SK-N-SH treated with all-trans-retinoic acid at 6 μM for 48 hours (cell line): Measurements from ENCODE around the gene LRRN1.

ENCODE experiments used
- ARNTL ChIP-seq: fragments of 450-650 bp; formaldehyde crosslinking; IDR thresholded peaks from 2 replicates; pipeline ENCODE4 v1.5.0; 2020; ENCODE audit warnings: low read depth, mild to moderate bottlenecking, moderate library complexity, borderline replicate concordance
- CREB5 ChIP-seq: fragments of 250-450 bp; sonication (Bioruptor Pico); IDR thresholded peaks from 2 replicates; pipeline ENCODE4 v1.5.1; 2020; ENCODE audit warnings: low read depth, mild to moderate bottlenecking, moderate library complexity
- CSDC2 ChIP-seq: fragments of 250-450 bp; sonication (Bioruptor Pico); IDR thresholded peaks from 2 replicates; pipeline ENCODE4 v1.5.0; 2020; ENCODE audit warnings: mild to moderate bottlenecking, moderate library complexity
- ESRRG ChIP-seq: fragments of 250-450 bp; sonication (Bioruptor Pico); IDR thresholded peaks from 2 replicates; pipeline ENCODE4 v1.6.1; 2021; ENCODE audit warnings: mild to moderate bottlenecking
- GLIS3 ChIP-seq: fragments of 250-450 bp; sonication (Bioruptor Pico); IDR thresholded peaks from 2 replicates; pipeline ENCODE4 v1.5.0; 2020; ENCODE audit warnings: mild to moderate bottlenecking, moderate library complexity
- ISL1 ChIP-seq: fragments of 250-450 bp; sonication (Bioruptor Pico); IDR thresholded peaks from 2 replicates; pipeline ENCODE4 v2.1.2; 2022; ENCODE audit warnings: mild to moderate bottlenecking, moderate library complexity
- OSR1 ChIP-seq: fragments of 250-450 bp; sonication (Bioruptor Pico); IDR thresholded peaks from 2 replicates; pipeline ENCODE4 v1.8.0; 2022; ENCODE audit warnings: moderate library complexity, mild to moderate bottlenecking, inconsistent platforms
- PATZ1 ChIP-seq: fragments of 250-450 bp; sonication (Bioruptor Pico); IDR thresholded peaks from 2 replicates; pipeline ENCODE4 v1.8.0; 2020; ENCODE audit warnings: mild to moderate bottlenecking, moderate library complexity, borderline replicate concordance
- SNAI2 ChIP-seq: fragments of 250-450 bp; sonication (Bioruptor Pico); IDR thresholded peaks from 2 replicates; pipeline ENCODE4 v1.5.0; 2020; ENCODE audit warnings: mild to moderate bottlenecking, moderate library complexity
- TOX ChIP-seq: fragments of 250-450 bp; sonication (Bioruptor Pico); IDR thresholded peaks from 2 replicates; pipeline ENCODE4 v1.8.0; 2021; ENCODE audit warnings: mild to moderate bottlenecking, moderate library complexity, borderline replicate concordance
- TSHZ2 ChIP-seq: fragments of 250-450 bp; sonication (Bioruptor Pico); IDR thresholded peaks from 2 replicates; pipeline ENCODE4 v1.5.0; 2020; ENCODE audit warnings: mild to moderate bottlenecking, moderate library complexity
- ZC3H10 ChIP-seq: fragments of 250-450 bp; sonication (Bioruptor Pico); IDR thresholded peaks from 2 replicates; pipeline ENCODE4 v1.5.1; 2021; ENCODE audit warnings: mild to moderate bottlenecking, moderate library complexity
- ZFP3 ChIP-seq: fragments of 250-450 bp; sonication (Bioruptor Pico); IDR thresholded peaks from 2 replicates; pipeline ENCODE4 v1.5.0; 2020; ENCODE audit warnings: mild to moderate bottlenecking, moderate library complexity

GRCh38 chr3:3771094-3771493 is 28.1 kb upstream of the LRRN1 start:
- TF ChIP-seq PATZ1 (CRISPR knock-in tag) (no peak), CREB5 (CRISPR knock-in tag) (no peak), GLIS3 (CRISPR knock-in tag) (no peak), TSHZ2 (CRISPR knock-in tag) (no peak), OSR1 (CRISPR knock-in tag) (no peak), ARNTL (CRISPR knock-in tag) (no peak), ZC3H10 (no peak), ESRRG (CRISPR knock-in tag) (no peak), ZFP3 (CRISPR knock-in tag) (no peak), TOX (no peak), CSDC2 (no peak), SNAI2 (CRISPR knock-in tag) (no peak), ISL1 (no peak)
